Measurements from ENCODE around the gene ACTRT3. TPM values are rescaled to one million over a fixed set of nuclear protein-coding genes. Genes with fewer than 3 reads are reported as not detected.

The ACTRT3 gene
- total RNA-seq, 3 donors from 2014 or later = 1.5 to 4.6 (median 3.3) TPM

DNA sequence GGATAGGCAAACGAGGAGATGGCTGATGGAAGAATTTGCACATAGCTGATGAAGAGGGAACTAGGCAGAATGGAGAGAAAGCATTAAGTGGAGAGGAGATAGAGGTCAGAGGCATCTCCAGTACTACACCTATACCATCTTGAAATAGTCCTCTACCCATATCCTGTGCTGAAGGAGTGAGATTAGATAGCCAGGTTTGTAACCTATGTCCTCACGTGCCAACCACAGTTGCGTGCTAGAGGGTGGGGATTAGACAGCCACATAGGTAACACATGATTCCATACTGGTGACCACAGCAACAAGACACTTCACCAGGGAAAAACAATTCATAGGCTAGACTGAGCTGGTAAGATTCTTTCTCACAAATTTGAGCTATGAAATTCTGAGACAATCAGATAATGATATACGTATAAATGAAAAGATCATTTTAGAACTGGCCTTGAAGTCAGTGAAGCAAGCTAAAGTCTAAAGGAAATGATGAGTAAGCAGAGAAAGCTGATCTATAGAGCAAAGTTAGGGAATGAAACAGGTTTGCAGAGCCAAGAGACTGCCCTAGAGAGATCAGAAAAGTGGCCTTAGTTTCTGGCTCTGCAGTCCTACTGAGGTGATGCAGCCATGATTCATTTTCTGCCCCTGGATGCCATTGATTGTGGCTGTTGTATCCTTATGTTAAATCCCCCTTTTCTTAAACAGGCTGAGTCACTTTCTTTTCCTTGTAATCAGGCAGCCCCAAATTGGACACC is 21.5 kb upstream of the ACTRT3 start:
- H3K27me3 ChIP-seq = no peaks in the 10 kb centered on the region
- intact Hi-C loops (cut with DNase I; ENCODE audit: low total_unique reads) = no loop called here
- H3K9me3 ChIP-seq = no peaks in the 10 kb centered on the region
- H3K4me1 ChIP-seq = no peaks in the 10 kb centered on the region
- no peak for DNase-seq (ENCODE audit: low spot score in 2 of 2)
- H3K4me3 ChIP-seq = no peak overlapping the region
- no peak overlapping the region for H3K27ac ChIP-seq
- peaks cover 5% of the 10 kb centered on the region for H3K36me3 ChIP-seq
- TF ChIP-seq, protein P1, sequence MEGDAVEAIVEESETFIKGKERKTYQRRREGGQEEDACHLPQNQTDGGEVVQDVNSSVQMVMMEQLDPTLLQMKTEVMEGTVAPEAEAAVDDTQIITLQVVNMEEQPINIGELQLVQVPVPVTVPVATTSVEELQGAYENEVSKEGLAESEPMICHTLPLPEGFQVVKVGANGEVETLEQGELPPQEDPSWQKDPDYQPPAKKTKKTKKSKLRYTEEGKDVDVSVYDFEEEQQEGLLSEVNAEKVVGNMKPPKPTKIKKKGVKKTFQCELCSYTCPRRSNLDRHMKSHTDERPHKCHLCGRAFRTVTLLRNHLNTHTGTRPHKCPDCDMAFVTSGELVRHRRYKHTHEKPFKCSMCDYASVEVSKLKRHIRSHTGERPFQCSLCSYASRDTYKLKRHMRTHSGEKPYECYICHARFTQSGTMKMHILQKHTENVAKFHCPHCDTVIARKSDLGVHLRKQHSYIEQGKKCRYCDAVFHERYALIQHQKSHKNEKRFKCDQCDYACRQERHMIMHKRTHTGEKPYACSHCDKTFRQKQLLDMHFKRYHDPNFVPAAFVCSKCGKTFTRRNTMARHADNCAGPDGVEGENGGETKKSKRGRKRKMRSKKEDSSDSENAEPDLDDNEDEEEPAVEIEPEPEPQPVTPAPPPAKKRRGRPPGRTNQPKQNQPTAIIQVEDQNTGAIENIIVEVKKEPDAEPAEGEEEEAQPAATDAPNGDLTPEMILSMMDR (IDR thresholded peaks at IDR 0.05) = no peak
- TF ChIP-seq POLR2AphosphoS5 (IDR thresholded peaks at IDR 0.05) (no peak), POLR2A (IDR thresholded peaks at IDR 0.05) (no peak)

DNA sequence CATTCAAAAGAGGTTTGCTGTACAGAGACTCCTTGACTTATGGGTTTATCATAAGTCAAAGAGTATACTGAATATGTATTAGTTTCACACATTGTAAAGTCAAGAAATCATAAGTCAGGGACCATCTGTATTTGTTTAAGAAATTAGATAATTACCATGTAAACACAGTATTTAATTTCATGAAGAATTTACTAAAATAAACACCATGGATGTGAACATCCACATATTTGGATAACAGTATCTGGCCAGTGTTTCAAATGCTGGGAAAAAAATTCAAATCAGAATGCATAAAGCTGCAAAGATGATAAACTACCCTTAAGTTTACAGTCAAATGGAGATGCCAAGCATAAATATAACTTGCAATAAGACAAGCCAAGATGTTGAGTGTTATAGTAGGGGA is 20.9 kb upstream of the ACTRT3 start:
- TF ChIP-seq, protein P1 (IDR thresholded peaks at IDR 0.05) = no peak
- TF ChIP-seq POLR2AphosphoS5 (IDR thresholded peaks at IDR 0.05) (no peak), POLR2A (IDR thresholded peaks at IDR 0.05) (no peak)
- intact Hi-C loops (cut with DNase I; ENCODE audit: low total_unique reads) = no loop called here
- Histone ChIP-seq H3K27ac (no peak overlapping the region), H3K9me3 (no peaks in the 10 kb centered on the region), H3K36me3 (peaks cover 8% of the 10 kb centered on the region), H3K4me3 (no peak overlapping the region), H3K4me1 (no peaks in the 10 kb centered on the region), H3K27me3 (no peaks in the 10 kb centered on the region)
- no peak for DNase-seq (ENCODE audit: low spot score in 2 of 2)

DNA sequence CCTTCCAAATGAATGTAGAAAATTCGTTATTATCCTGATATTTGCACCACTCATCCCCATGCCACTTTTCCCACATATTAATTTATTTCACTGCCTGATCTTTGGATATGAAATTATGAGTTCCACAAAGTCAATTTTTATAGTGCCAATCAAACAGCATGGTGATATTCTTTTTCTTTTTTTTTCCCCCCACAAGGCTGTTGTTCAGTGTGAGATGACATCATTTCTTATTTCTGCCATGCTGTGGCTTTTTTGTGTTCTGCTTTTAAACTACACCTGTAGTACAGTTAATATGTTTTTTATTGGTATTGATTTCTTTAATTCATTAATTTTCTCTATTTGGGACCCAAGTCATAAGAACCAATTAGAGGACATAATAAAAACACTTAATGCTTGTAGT is 18.4 kb upstream of the ACTRT3 start:
- no peak for DNase-seq (ENCODE audit: low spot score in 2 of 2)
- no peak overlapping the region for H3K4me3 ChIP-seq
- no peaks in the 10 kb centered on the region for H3K27me3 ChIP-seq
- no peaks in the 10 kb centered on the region for H3K9me3 ChIP-seq
- no peaks in the 10 kb centered on the region for H3K4me1 ChIP-seq
- peaks cover 8% of the 10 kb centered on the region for H3K36me3 ChIP-seq
- H3K27ac ChIP-seq = no peak overlapping the region
- TF ChIP-seq POLR2AphosphoS5 (IDR thresholded peaks at IDR 0.05) = no peak
- TF ChIP-seq, protein P1 (IDR thresholded peaks at IDR 0.05) = no peak
- TF ChIP-seq POLR2A (IDR thresholded peaks at IDR 0.05) = no peak
- intact Hi-C loops (cut with DNase I; ENCODE audit: low total_unique reads) = no loop called here

DNA sequence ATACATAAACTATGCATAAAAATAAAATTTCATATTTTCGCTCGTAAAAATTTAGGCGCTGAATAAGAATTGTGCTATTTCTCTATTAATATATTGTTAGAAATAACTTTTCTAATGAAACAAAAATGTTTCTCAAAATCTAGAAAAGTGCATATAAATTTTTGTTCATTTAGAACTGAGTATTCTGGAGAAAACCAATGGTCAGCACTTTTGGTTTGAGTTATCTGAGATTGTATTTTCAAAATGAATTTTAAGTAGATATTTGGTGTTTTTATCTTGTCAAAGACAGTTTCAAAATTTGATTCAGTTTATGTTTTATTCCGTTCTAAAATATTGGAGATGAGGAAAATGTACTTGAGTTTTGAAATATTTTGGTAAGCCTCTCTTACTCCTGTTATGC is 17.8 kb upstream of the ACTRT3 start:
- H3K27ac ChIP-seq = no peak overlapping the region
- no peaks in the 10 kb centered on the region for H3K4me1 ChIP-seq
- intact Hi-C loops (cut with DNase I; ENCODE audit: low total_unique reads) = no loop called here
- TF ChIP-seq POLR2AphosphoS5 (IDR thresholded peaks at IDR 0.05) (no peak), POLR2A (IDR thresholded peaks at IDR 0.05) (no peak)
- TF ChIP-seq, protein P1 (IDR thresholded peaks at IDR 0.05) = no peak
- H3K36me3 ChIP-seq = peaks cover 7% of the 10 kb centered on the region
- no peaks in the 10 kb centered on the region for H3K9me3 ChIP-seq
- no peak overlapping the region for H3K4me3 ChIP-seq
- H3K27me3 ChIP-seq = no peaks in the 10 kb centered on the region
- no peak for DNase-seq (ENCODE audit: low spot score in 2 of 2)

DNA sequence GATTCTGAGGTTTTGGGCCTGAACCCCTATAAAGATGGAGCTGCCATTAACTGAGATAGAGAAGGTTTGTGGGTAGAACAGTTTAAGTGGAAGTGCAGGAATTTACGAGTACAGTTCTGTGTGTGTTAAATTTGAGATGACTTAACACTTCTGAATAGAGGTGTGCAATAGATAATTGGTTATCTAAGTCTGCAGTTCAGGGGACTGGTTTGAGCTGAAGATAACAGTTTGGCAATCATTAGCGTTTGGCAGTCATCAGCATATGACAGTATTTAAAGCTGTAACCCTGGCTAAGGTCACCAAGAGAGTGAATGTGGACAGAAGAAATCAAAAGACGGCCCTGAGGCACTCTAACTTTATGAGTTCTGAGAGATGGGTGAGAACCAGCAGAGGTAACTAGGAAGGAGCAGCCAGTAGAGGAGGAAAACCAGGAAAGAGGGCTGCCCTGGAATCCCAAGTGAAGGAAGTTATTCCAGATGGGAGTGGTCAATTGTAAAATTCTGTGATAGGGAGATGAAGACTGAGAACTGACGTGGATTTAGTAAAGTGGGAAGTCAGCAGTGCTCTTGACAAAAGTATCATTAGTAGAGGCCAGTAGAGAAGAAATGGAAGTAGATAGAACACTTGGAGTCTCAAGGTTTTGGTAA is 12.0 kb upstream of the ACTRT3 start:
- no peaks in the 10 kb centered on the region for H3K9me3 ChIP-seq
- no peak for DNase-seq (ENCODE audit: low spot score in 2 of 2)
- TF ChIP-seq, protein P1 (IDR thresholded peaks at IDR 0.05) = no peak
- no peak for TF ChIP-seq POLR2AphosphoS5 (IDR thresholded peaks at IDR 0.05)
- TF ChIP-seq POLR2A (IDR thresholded peaks at IDR 0.05) = no peak
- intact Hi-C loops (cut with DNase I; ENCODE audit: low total_unique reads) = no loop called here
- peaks cover 6% of the 10 kb centered on the region for H3K36me3 ChIP-seq
- no peaks in the 10 kb centered on the region for H3K4me1 ChIP-seq
- H3K4me3 ChIP-seq = no peak overlapping the region
- H3K27ac ChIP-seq = no peak overlapping the region
- H3K27me3 ChIP-seq = no peaks in the 10 kb centered on the region
